NCI-H1048 (cell line): Measurements from ENCODE around the gene TMIE.
A peak's percentile ranks its signal among the peaks of the same experiment; 100 is the strongest.
"Not testable (repeated sequence)": the region's sequence is repeated elsewhere in the genome, so short reads cannot be mapped to it uniquely, and the experiment has no call there.

Experiments used
- DNase-seq: peaks from one replicate; lab custom pipeline; 2025; lab: John Stamatoyannopoulos, UW

Gene TMIE

GRCh38 chr3:46685446-46685845, 15.7 kb upstream of the TMIE start:
- no peak for DNase-seq

DNA sequence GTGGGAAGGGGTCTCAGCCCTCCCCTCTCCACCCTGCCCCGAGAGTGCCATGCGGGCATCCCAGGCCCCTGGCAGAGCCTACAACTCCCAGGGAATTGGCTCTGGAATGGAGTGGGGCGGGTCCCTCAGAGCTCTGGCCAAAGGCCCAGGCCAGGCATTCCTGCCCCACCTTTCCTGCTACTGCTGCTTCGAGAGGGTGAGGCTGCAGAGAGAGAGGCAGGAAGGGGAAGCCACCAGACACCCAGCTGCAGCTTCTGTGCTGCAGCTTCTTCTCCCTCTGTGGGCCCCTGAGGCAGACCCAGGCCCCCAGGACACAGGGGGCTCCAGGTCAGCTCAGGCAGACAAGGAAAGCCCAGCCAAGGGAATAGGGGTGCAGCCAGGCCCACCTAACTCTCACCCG, 10.4 kb upstream of the TMIE start:
- no peak for DNase-seq

DNA sequence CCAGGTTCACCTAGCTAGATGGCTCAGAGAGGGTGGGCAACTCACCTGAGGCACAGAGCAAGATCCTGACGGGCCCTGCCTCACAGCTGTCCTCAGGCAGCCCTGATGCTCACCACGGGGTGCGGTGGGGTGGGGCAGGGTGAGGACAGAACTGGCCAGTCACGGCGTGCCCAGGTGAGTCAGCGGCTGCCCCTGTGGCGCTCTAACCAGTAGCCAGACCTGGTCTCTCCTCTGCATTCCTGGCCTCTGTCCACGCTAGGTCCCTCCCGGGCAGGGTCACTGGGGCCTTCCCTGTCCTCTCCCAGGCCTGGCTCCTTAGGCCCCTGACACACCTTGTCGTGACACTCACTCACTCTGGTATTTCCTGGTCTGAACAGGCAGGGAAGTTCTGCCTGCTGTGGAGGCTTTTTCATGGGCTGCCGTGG, 8.6 kb upstream of the TMIE start:
- DNase-seq = no peak

- no peak for DNase-seq
Measured at GRCh38 chr3:46693038-46693891, 7.9 kb upstream of the TMIE start, which contains the start of gene ALS2CL. TSS of gene ALS2CL (minus strand) at chr3:46693679. CDS start at chr3:46689440, 4,239 bp downstream.

DNA sequence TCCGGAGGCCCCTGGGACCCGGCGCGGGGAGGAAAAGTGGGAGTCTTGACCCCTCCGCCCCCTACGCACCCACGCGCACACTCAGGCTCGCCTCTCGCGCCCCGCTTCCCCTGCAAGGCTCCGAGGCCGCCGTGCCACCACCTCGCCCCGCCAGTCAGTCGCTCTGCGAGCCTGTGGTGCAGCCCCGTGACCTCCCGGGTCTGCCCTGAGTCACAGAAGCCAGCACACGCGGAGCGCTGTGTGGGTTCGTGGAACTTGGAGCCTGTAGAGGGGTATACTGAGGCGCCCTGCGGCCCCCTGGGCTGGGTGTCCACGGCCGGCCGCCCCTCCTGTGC, 7.3 kb upstream of the TMIE start:
- no peak for DNase-seq

DNA sequence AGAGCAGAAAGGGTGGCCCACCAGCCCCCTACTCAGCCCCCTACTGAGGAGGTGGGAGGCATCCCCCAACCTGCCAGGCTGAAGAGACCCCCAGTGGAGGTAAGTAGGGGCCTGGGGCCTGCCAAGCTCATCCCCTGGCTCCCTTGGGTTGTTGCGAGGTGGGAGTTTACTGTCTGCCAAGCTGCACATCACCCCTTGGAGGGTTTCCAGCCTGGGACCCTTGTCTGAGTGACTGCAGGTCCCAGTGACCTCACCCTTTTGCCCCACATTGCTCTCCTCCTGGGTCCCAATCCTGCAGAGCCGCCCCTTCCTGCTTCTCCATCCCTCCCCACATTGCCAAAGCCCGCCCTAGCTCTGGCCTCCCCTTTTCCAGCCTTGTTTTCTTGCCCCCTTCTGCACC, 6.7 kb upstream of the TMIE start:
- DNase-seq = no peak

DNA sequence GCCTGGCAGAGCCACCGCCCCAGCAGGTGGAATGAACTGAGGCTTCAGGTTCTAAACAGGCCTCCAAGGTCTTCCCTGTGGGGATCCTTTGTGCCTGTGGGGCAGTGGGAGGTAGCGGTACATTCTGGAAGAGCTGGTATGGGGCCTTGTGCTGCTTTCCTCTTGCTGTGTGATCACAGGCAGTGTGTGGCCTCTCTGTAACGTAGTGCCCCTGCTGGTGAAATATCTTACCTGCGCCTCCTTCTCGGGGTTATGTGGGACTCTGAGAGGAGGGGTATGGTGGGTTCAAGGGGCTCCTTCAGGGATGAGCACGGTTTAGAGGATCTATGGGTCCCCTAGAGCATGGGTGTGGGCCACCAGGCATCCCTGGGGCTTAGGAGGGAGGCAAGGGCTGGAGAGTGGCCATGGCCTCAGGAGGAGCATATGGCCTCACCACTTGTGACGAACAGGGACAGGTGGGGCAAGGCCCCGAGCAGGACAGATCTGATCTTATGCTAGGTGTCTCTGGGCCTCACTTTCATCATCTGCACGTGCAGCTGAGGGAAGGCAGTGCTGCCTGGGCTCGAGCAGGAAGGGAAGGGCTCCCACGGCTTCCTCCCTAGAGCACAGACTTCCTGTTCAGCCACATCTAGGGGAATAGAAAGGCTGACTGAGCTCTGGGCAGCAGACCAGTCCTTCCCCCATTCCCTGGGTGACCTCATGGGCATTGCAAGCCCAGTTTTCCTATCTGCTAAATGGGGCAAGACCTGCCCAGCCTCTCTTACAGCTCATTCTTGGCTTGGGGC, 5.8 kb upstream of the TMIE start:
- DNase-seq = no peak

DNA sequence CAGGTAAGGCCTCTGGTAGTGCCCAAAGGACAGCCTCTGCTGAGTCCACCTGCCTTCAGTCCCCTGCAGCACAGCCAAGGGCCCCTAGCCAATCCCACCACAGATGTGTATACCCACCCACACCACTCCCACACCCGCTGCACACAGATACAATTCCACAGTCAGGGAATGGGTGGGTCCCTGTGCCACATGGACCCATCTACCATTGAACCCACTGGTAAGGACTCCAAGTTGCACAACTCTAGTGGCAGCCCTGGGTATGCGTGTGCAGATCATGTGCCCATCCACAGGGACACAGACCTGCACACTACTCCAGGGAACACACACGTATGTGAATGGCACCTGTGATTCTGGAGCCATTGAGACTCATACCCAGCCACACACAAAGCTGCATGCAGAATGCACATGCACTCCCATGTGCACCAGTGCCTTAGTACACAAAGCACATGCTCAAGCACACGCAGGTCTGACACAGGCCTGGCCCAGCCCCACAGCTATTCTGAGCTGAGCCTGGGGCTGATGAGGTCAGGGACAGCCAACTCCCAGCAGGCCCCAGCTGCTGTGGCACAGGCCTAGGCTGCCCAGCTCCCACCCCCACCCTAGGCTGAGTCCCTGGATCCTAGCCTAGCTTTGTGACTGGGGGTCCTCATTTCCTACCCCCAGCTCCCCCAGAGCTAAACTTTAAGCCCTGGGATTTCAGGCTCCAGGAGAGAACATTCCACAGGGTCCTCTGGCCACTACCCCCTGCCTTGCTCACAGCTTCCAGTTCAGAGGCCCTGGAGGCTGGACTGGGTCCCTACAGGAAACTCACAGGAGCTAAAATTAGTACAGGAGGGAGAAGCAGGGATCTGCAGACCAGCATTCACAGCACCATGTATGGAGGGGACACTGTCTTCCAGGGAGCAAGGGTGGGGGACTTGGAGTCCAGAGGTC, 5.0 kb upstream of the TMIE start:
- no peak for DNase-seq

DNA sequence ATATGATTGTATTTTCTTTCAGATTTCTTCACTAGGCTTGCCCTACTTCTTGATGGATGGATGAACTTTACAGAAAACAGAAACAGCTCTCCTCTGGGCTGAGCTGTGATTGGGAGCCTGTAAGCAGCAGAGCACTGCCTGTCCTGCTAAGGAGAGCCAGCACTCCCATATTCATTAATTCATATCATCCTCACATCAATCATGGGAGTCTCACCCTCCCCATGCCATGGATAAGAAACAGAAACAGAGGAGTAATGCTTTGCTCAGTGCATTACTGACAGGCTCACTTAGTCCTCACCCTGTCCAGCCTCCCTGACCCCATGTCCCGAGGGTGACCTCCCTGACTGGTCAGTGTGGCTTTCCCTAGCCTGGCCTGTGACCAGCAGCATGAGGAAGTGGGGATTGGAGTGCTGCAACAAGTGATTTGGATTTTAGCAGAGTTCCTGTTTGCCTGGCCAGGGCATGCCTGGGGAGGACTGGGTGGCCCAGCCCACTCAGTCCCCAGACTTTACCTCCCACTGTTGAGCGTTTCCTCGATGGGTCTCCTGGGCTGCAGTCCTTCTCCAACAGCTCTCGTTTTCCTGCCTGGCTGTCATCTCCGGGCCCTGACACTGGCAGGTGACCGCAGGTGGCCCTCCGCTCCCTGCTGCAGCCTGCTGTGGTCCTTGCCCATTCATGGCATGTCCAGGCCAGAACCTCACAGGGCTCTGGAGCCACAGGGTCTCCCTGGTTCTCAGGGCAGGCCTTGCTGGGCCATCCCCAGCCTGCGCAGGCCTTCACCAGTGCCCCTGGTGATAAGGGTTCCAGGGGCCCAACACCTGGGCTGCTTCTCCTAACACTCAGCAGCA, 1.3 kb upstream of the TMIE start:
- DNase-seq = no peak

DNA sequence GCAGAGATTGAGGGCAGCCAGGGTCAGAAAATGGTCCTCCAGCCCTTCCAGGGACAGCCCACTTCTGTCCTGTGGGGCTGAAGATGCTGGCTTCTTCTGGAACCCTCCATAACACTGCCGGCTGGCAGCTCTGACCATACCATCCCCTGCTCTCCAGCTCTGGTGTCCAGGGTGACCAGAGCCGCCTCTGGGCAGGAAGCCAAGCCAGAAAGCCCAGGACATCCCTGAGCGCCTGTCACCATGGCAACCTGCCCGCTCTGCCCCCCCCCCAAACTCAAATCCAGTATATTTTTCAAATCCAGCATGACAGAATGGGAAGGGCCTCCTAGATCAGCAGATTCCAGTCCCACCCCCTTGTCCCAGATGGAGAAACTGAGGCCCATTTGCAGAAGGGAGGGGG, 420 bp upstream of the TMIE start:
- DNase-seq = no peak

DNA sequence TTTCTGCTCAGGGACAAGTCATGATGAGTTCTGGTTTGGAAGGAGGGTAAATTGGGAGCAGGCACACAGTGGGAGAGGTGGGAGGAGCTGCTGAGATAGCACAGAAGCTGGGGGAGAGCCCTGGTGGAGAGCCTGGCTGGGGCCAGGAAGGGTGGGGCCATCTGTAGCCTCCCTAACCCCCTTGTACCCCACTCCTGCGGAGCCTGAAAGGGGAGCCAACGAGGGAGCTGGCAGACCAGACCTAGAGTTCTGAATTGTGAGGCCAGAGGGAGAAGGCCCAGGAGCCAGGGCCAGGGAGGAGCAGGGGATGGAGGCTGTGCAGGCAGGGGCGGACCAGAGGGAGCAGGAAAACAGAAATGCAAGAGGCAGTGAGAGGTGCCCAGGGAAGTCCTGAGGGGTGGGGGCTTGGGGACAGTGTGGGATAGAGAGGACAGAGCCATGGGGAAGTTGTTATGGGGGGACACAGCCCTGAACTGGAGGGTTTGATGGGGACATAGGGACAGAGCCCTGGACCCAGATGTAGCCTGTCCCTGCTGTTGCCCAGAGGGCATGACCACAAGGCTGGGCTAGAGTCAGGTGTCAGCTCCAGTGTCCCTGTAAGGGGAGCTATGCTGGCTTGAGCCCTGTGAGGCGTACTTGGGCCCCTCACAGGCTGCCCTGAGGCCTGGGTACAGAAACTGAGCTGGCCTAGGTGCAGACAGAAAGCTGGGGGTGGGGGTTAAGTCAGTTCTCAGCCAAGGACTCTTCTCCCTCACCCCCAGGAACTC, 1.2 kb downstream of the TMIE start:
- no peak for DNase-seq

DNA sequence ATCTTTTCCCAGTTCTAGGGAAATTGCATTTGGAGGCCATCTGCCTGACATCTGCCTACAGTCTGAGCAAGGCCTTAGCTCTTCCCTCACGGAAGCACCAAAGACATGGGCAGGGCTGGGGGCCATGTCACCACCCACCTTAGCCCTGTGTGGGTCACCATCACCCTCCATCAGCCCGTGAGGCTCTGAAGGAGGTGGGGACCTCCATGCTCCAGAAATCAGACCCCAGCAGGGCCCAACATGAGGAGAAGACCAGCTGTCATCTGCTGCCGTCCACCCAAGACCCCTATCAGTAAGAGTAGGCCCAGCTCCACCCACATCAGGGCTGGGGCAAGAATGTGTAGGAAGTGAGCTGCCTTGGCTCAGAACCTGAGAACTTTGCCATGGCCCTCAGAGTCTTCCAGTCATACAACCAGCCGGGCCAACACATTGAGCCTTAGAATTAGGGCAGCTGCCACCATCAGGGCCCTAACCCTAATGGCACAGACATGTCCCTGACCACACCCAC, 1.9 kb downstream of the TMIE start:
- DNase-seq = no peak

GRCh38 chr3:46704346-46704745, 3.2 kb downstream of the TMIE start:
- not testable (repeated sequence) for DNase-seq

DNA sequence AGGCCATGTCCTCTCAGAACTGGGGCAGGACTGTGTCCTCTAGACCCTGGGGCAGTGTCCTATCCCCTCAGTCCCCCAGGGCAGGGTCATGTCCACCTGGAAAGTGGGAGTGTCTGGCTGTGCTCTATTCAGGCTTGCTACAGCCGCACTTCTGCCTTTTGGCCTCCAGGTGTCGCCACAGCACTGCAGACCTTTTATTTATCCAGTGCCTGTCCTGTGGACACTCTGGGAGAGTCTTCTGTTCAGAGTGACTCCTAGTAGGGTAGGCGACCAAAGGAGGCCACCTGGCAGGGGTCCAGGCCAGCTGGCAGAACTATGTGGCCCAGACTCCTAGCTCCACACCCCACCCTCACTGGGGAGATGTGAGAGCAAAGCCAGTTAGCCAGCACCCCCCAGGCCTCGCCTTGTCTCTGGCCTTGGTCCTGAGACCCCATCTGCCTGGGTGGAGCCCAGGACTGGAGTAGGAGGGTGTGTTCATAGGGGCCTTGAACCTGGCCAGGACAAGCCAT, 3.9 kb downstream of the TMIE start:
- DNase-seq = peak; percentile 25

- no peak for DNase-seq
Measured at GRCh38 chr3:46705751-46706552, 4.8 kb downstream of the TMIE start.

- no peak for DNase-seq
Measured at GRCh38 chr3:46706771-46707582, 5.8 kb downstream of the TMIE start.

DNA sequence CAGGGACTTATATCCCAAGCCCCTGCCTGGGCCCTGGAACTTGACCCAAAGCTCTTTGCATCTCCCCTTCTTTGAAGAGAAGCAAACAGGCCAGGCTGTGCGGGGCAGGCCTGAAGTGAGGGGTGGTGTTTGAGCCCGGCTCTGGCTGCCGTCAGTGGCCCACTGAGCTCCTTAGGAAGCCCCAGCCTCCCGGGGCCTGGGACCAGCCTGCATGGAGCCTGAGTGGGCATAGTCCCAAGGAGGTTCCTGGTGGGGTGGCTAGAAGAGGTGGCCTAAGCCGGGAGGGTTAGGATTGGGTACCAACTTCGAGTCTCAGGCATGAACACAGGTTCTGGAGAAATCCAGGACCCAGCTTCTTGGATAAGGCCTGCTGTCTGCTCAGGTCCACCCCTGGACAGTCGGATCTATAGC, 6.4 kb downstream of the TMIE start:
- DNase-seq = no peak

- DNase-seq = no peak
Measured at GRCh38 chr3:46708401-46709156, 7.4 kb downstream of the TMIE start.
